Activated naive CD4-positive, alpha-beta T cell treated with anti-CD3 and anti-CD28 coated beads, Interleukin-2, amount 50 U/mL, for 24 hours (primary cell): ENCODE measurements around the gene EXTL2.
"Not testable (repeated sequence)": the region's sequence is repeated elsewhere in the genome, so short reads cannot be mapped to it uniquely, and the experiment has no call there.

Source experiments
- H3K27ac Mint-ChIP-seq: one replicate; pipeline ENCODE4 v1.8.0; 2021; ENCODE audit warnings: mild to moderate bottlenecking, mixed read lengths
- H3K27me3 Mint-ChIP-seq: one replicate; pipeline ENCODE4 v1.8.0; 2021; ENCODE audit warnings: mixed read lengths
- H3K36me3 Mint-ChIP-seq: one replicate; pipeline ENCODE4 v1.8.0; 2021; ENCODE audit warnings: mixed read lengths
- H3K4me1 Mint-ChIP-seq: one replicate; pipeline ENCODE4 v1.8.0; 2021; ENCODE audit warnings: mixed read lengths
- H3K4me3 Mint-ChIP-seq: one replicate; pipeline ENCODE4 v1.8.0; 2021; ENCODE audit warnings: mild to moderate bottlenecking, mixed read lengths
- H3K9me3 Mint-ChIP-seq: one replicate; pipeline ENCODE4 v1.8.0; 2021; ENCODE audit warnings: mixed read lengths

EXTL2 gene

DNA sequence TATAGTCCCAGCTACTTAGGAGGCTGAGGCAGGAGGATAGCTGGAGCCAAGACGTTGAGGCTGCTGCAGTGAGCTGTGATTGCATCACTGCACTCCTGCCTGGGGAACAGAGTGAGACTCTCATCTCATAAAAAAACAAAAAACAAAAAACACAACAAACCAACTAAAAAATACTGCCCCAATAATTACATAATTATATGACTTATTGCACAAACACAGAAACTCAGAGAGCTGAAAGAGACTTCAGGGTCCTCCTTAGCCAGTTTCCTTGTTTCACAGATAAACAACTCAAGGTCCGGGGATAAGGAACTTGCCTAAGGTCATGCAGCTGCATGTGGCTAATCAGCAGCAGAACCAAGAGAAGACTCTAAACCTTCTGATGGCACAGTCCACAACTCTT is 11.9 kb downstream of the EXTL2 start:
- Mint-ChIP-seq H3K4me1 (no peaks in the 10 kb centered on the region), H3K9me3 (no peaks in the 10 kb centered on the region), H3K27ac (no peak overlapping the region), H3K36me3 (no peaks in the 10 kb centered on the region), H3K4me3 (no peak overlapping the region), H3K27me3 (no peaks in the 10 kb centered on the region)

DNA sequence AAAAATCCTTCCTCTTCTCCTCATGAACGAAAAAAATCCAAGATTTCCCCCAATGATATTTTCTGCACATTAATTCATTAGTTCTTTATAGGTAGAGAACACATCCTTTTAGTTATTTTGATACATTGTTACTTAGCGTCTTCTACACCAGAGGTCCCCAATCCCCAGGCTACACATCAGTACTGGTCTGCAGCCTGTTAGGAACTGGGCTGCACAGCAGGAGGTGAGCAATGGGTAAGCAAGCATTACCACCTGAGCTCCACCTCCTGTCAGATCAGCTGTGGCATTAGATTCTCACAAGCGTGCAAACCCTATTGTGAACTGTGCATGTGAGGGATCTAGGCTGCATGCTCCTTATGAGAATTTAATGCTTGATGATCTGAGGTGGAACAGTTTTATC is 13.0 kb downstream of the EXTL2 start:
- no peaks in the 10 kb centered on the region for H3K9me3 Mint-ChIP-seq

DNA sequence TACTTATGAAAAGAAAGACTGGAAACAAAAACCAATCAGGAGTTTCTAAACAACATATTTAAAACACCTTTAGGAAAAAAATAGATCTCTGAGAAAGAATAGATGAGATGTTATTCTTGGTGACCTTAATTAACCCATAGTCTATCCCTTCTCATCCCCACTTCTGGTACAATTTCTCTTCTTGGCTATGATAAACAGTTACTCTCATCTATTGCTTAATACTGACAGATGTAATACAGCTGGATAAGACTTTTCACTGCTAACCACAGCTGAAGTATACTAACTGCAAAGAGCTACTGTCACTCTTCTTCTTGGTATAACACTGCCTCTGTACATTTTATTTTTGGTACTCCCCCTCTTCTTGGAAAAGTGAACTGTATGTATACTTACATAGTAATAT is 15.2 kb downstream of the EXTL2 start:
- H3K9me3 Mint-ChIP-seq = no peaks in the 10 kb centered on the region
- no peak overlapping the region for H3K27ac Mint-ChIP-seq
- no peak overlapping the region for H3K4me3 Mint-ChIP-seq
- H3K36me3 Mint-ChIP-seq = peaks cover 1% of the 10 kb centered on the region
- H3K27me3 Mint-ChIP-seq = no peaks in the 10 kb centered on the region
- no peaks in the 10 kb centered on the region for H3K4me1 Mint-ChIP-seq

More for the DNA sequence above, 13.0 kb downstream of the EXTL2 start:
- no peak overlapping the region for H3K27ac Mint-ChIP-seq
- H3K27me3 Mint-ChIP-seq = no peaks in the 10 kb centered on the region
- H3K4me1 Mint-ChIP-seq = no peaks in the 10 kb centered on the region
- H3K36me3 Mint-ChIP-seq = no peaks in the 10 kb centered on the region
- no peak overlapping the region for H3K4me3 Mint-ChIP-seq

DNA sequence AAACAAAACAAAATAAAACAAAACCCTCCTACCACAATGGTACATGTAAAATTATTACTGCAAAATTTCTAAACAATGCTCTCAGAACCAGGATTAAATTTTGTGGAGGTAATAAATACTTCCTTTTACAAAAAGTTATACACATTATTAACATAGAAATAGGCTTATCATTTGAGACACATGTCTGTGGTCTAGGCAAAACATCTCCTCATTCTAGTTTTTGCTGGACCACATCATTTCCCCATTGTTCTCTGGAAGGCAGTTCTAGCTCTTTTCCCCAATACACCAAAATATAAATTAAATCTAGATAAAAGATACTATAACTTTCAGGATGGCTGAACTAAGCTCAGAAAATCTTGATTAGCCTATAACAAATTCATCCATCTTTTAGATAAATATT is 18.4 kb downstream of the EXTL2 start:
- H3K4me3 Mint-ChIP-seq = no peak overlapping the region
- no peaks in the 10 kb centered on the region for H3K27me3 Mint-ChIP-seq
- H3K9me3 Mint-ChIP-seq = no peaks in the 10 kb centered on the region
- H3K4me1 Mint-ChIP-seq = no peaks in the 10 kb centered on the region
- H3K36me3 Mint-ChIP-seq = peaks cover 1% of the 10 kb centered on the region
- H3K27ac Mint-ChIP-seq = no peak overlapping the region

DNA sequence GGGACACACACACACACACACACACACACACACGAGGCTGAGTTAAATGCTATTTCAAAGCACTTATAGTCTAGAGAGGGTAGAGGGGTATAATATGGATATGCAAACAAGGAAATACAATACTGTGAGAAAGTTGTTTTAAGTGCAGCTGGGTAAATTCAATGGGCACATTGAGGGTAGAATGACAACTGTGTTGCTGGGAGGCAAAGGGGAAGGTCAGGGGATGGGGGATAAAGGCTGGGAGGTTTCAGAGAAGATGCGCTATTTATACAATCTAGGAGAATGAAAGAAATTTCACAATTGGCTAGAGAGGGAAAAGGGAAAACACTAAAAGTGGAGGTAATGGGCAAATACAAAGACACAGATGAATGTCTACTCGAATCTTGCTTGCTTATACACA is 19.4 kb downstream of the EXTL2 start:
- peaks cover 1% of the 10 kb centered on the region for H3K36me3 Mint-ChIP-seq
- no peak overlapping the region for H3K27ac Mint-ChIP-seq
- H3K27me3 Mint-ChIP-seq = no peaks in the 10 kb centered on the region
- no peaks in the 10 kb centered on the region for H3K4me1 Mint-ChIP-seq
- H3K4me3 Mint-ChIP-seq = no peak overlapping the region
- no peaks in the 10 kb centered on the region for H3K9me3 Mint-ChIP-seq

DNA sequence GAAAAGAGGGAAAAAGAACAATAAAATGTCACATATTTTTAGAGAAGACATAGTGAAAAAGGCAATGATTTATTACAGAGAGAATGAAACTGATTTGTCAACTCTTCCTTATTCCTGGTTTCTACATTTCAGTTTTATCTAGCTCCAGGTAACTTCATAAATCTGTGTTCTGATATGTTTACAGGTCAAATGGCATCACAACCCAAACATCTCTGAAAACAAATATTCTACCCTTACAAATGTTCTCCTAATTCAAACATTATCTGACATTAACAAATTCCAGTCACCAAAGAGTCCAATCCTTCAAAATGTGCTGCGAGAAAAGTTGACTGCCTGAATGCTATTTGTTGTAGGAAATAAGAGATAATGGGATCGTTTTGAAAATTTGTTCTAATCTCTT is 20.2 kb downstream of the EXTL2 start:
- Mint-ChIP-seq H3K36me3 (peaks cover 1% of the 10 kb centered on the region), H3K9me3 (no peaks in the 10 kb centered on the region), H3K27ac (no peak overlapping the region), H3K4me3 (no peak overlapping the region), H3K27me3 (no peaks in the 10 kb centered on the region), H3K4me1 (no peaks in the 10 kb centered on the region)

DNA sequence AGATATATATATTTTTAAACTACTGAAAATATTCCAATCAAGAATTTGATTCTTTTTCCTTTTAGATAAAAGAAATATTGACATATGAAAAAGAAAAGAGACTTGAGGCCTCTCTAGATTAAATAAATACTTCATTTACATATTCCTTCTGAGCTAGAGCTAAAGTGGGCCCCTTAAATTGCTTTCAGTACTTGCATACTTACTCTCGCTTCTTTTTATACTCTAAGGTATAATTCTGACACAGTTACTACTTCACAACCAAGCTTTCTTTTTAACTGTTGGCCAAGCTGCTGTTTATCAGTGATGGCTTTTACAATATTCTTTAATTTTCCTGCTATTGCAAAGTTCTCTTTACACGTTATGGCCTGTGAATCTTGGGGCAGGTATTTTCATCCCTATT is 24.6 kb downstream of the EXTL2 start:
- no peaks in the 10 kb centered on the region for H3K4me1 Mint-ChIP-seq

DNA sequence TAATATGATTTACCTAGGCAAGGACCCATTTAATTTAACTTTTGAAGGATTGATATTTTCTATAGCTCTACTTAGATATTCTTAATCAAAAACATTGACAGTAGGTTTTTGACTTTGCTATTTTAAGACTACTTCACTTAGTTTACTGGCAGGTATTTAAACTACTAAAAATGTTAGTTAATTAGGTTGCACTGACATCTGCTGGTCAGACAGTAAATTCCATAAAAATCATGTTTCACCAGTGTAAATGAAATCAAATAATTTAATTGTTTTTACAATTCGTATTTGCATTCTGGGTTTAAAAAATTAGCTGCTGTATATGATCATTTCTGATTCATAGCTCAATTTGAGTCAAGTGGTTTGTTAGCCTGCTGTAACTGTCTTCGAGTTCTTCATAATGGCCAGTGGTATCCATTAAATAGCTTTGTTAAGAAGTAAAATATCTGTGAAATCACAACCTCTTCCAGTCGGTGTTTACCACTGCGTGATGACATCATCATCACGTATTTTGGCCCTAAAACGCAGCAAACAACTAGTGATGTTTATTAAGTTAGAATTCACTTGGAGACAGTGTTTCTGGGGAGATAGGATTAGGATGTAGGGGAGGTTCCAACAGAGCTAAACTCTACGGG is 26.2 kb downstream of the EXTL2 start:
- Mint-ChIP-seq H3K27me3 (no peaks in the 10 kb centered on the region), H3K9me3 (no peaks in the 10 kb centered on the region), H3K27ac (no peak overlapping the region), H3K4me1 (no peaks in the 10 kb centered on the region), H3K4me3 (no peak overlapping the region), H3K36me3 (no peaks in the 10 kb centered on the region)

More for the DNA sequence above, 24.6 kb downstream of the EXTL2 start:
- Mint-ChIP-seq H3K27ac (no peak overlapping the region), H3K9me3 (no peaks in the 10 kb centered on the region), H3K4me3 (no peak overlapping the region), H3K27me3 (no peaks in the 10 kb centered on the region), H3K36me3 (no peaks in the 10 kb centered on the region)

DNA sequence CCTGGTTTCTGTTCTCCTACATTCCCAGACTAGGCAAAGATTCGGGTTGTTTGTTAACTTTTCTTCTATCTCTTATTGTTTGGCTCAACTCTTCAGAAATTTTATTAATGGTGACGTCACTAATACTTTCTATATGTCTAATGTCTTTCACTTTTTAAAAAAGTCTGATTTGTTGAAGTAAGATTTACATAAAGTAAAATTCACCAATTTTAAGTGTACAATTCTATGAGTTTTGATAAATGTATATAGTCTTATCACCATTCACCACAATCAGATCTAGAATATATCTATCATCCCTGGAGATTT is 27.8 kb downstream of the EXTL2 start:
- Mint-ChIP-seq H3K36me3 (no peaks in the 10 kb centered on the region), H3K9me3 (no peaks in the 10 kb centered on the region), H3K27me3 (no peaks in the 10 kb centered on the region), H3K27ac (no peak overlapping the region), H3K4me3 (no peak overlapping the region), H3K4me1 (no peaks in the 10 kb centered on the region)

DNA sequence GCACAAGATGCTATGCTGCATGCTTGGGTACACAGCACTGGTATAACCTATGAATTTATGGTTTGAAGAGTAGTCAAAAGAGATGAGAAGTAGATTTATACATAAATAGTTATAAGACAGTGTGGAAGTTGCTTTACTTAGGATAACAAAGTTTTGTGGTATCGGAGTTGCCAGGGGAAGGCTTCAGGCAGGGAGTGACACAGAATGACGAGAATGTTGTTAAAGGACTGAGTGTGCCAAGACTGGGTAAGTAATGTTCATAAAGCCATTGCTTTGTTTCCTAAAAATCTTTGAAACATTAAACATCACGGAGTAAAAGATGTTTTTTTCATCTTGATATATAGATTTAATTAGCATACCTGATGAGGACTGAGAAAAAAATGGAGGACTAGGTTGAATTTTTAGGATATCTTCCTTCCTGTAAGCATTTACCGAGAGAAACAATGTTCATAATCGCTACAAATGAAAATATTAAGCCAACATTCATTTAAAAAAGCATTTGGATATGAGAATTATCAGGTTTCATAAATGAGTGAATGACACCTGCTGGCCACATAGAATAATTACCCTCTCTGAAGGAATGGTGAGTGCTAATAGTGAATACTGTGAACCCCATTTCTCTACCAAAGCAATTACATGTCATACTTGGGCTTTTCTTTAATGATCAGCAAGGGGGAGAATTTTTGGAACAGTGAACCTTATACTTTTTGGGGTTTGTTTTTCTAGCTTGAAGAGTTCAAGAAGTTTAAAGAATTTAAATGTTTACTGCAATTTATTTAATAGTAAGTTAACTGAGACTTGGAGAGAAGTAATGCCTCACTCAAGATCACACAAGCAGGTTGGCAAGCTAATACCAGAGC is 28.4 kb downstream of the EXTL2 start:
- Mint-ChIP-seq H3K4me3 (no peak overlapping the region), H3K36me3 (no peaks in the 10 kb centered on the region), H3K27ac (no peak overlapping the region), H3K4me1 (no peaks in the 10 kb centered on the region), H3K27me3 (no peaks in the 10 kb centered on the region), H3K9me3 (no peaks in the 10 kb centered on the region)

DNA sequence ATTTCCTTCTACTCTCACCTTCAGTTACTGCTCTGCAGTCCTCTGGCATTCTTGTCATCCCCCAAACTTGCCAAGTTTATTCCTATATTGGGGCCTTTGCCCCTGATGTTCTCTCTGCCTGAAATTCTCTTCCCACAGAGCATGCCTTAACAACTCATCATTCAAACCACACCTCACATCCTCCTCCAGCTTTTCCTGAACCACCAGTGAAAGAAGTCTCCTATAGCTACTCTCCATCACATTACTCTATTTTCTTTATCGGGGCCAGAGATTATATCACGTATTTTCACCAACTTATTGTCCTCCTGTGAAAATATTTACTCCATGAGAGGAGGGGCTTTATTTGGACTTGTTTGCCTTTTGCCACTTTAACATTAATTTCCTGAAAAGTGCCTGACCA is 32.1 kb downstream of the EXTL2 start:
- no peaks in the 10 kb centered on the region for H3K36me3 Mint-ChIP-seq
- H3K27ac Mint-ChIP-seq = no peak overlapping the region
- no peak overlapping the region for H3K4me3 Mint-ChIP-seq
- no peaks in the 10 kb centered on the region for H3K4me1 Mint-ChIP-seq
- no peaks in the 10 kb centered on the region for H3K9me3 Mint-ChIP-seq
- H3K27me3 Mint-ChIP-seq = no peaks in the 10 kb centered on the region

DNA sequence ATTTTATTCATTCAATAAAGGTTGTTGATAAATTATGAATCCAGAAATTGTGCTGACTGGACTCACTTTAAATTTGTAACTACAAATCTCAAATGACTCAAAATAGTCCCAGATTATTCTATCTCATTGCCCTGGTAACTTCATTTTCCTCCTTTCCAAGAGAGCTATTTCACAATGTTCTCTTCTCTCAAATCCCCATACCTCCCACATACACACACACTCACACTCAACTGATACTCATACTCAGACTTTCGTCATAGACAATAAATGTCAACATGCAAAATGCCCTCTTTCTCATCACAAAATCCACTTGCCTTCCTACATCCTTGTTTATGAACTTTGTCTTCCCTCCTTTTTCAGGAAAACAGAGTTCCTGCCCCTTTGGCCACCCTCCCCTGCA is 33.3 kb downstream of the EXTL2 start:
- H3K4me1 Mint-ChIP-seq = no peaks in the 10 kb centered on the region
- no peak overlapping the region for H3K27ac Mint-ChIP-seq
- no peaks in the 10 kb centered on the region for H3K27me3 Mint-ChIP-seq
- H3K9me3 Mint-ChIP-seq = no peaks in the 10 kb centered on the region
- no peaks in the 10 kb centered on the region for H3K36me3 Mint-ChIP-seq
- H3K4me3 Mint-ChIP-seq = no peak overlapping the region

DNA sequence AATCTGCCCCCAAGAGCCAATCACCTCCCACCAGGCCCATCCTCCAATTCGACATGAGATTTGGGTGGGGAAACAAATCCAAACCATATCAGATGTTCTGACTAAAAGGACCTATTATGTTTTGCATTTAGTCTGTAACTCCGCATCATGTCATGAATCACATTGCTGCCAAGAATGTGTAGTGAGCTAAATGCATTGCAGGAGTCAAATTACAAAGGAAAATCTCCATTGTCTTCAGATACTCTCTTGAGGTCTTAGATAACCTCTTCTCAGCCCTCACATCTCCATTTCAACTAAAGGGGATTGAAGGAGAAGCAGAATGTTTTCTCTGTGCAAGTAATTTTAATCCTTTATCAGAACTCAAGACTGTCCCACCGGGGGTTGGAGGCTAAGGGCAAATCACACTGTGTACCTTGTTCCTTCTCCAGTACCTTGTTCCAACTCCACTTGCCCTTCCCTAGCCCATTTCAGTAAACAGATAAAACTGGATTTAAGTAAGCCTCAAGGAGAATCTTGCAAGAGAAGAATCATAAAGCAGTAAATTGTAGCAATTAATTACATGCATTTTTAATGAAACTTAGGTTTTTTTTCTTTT is 34.1 kb downstream of the EXTL2 start:
- Mint-ChIP-seq H3K4me1 (no peaks in the 10 kb centered on the region), H3K27ac (no peak overlapping the region), H3K4me3 (no peak overlapping the region), H3K36me3 (no peaks in the 10 kb centered on the region), H3K27me3 (no peaks in the 10 kb centered on the region), H3K9me3 (no peaks in the 10 kb centered on the region)

DNA sequence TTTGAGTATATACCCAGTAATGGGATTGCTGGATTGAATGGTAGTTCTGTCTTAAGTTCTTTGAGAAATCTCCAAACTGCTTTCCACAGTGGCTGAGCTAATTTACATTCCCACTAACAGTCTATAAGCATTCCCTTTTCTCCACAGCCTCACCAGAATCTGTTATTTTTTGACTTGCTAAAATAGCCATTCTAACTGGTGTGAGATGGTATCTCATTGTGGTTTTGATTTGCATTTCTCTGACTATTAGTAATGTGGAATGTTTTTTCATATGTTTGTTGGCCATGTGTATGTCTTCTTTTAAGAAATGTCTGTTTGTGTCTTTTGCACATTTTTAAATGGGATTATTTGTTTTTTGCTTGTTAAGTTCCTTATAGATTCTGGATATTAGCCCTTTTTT is 39.5 kb downstream of the EXTL2 start:
- not testable (repeated sequence) for H3K27me3 Mint-ChIP-seq, H3K4me3 Mint-ChIP-seq, H3K27ac Mint-ChIP-seq, H3K9me3 Mint-ChIP-seq, H3K36me3 Mint-ChIP-seq, H3K4me1 Mint-ChIP-seq

DNA sequence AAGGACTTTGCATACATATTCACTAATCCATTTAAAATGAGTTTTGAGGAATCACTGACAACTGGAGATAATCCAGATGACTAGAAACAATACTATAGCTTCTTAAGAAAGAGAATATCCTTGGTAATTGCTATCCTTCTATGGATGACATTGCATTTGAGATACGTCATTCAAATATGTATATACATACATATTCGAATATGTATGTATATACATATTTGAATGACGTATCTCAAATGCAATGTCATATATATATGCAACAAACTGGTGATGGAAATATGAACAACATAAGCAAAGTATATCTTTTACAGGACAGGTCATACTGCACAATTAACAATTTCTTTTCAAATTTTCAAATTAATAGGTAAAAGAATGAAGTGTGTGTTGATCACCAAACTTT is 41.7 kb downstream of the EXTL2 start:
- Mint-ChIP-seq H3K9me3 (no peaks in the 10 kb centered on the region), H3K4me3 (no peak overlapping the region), H3K27ac (no peak overlapping the region), H3K4me1 (no peaks in the 10 kb centered on the region), H3K36me3 (no peaks in the 10 kb centered on the region), H3K27me3 (peaks cover 23% of the 10 kb centered on the region)

DNA sequence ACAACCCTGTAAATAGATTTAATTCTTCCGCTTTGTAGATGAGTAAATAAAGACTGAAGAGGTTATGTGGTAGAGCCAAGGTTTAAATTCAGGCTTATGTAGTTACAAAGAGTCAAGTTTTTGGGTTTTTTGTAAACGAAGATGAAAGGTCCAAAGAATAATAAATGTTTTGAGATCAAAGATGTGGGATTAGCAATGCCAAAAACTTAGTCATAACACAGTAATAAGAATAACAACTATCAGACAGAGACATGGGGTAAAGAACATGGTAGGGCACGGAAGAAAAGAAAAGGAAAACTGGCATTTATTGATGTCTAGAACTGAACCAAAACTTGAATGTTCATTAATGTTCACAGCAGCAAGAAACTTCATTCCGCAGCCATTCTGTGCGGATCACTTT is 42.9 kb downstream of the EXTL2 start:
- no peak overlapping the region for H3K27ac Mint-ChIP-seq
- no peak overlapping the region for H3K4me3 Mint-ChIP-seq
- H3K9me3 Mint-ChIP-seq = no peaks in the 10 kb centered on the region
- H3K27me3 Mint-ChIP-seq = peaks cover 24% of the 10 kb centered on the region
- H3K4me1 Mint-ChIP-seq = no peaks in the 10 kb centered on the region
- no peaks in the 10 kb centered on the region for H3K36me3 Mint-ChIP-seq
